Measurements from ENCODE around the gene EIF3F.

- TF ChIP-seq TCF12 (IDR thresholded peaks at IDR 0.05; ENCODE audit: low read depth, low read length) (no peak), TAF1 (IDR thresholded peaks at IDR 0.05; ENCODE audit: low read depth, low read length) (no peak), POLR2A (IDR thresholded peaks at IDR 0.05; ENCODE audit: control extremely low read depth in 1 of 2, low read depth in 2 of 2, low read length in 2 of 2) (no peak), CEBPB (IDR thresholded peaks at IDR 0.05; ENCODE audit: low read depth, low read length) (no peak)
These were observed 34.8 kb downstream of the EIF3F start for GRCh38 chr11:8021920-8022319.

Measured in H1 (cell line).